HepG2 (cell line): ENCODE results near the gene SLC9A8. TPM values are rescaled to one million over a fixed set of nuclear protein-coding genes. Genes with fewer than 3 reads are reported as not detected.

Source experiments
- ATAC-seq: fragments of 200-7000 bp; cut with Tn5 transposase; 3 replicates; pipeline ENCODE4 v1.9.1; 2020; ENCODE audit warnings: mild to moderate bottlenecking, moderate library complexity
- BruUV-seq: library from RNA; stranded (reverse); fragments of 400-500 nt; replicated peaks from 2 replicates; lab custom pipeline; 2021; lab: Mats Ljungman, UMichigan
- CTCF ChIA-PET: fragments of 300-600 bp; formaldehyde crosslinking; extraction: SDS; loops from one replicate; lab custom pipeline; 2021; ENCODE audit warnings: low total read pairs, inconsistent platforms, low intra/inter-chr PET ratio; lab: Yijun Ruan, JAX
- POLR2A ChIA-PET: fragments of 350-600 bp; sonication (Branson Sonifier 250); formaldehyde crosslinking; loops from one replicate; lab custom pipeline; 2020; ENCODE audit warnings: antibody characterized with exemption, inconsistent platforms; lab: Yijun Ruan, JAX
- DNase-seq: peaks from one replicate; pipeline ENCODE4 v3.0.0-alpha.2; 2015; ENCODE audit warnings: low spot score
- FAIRE-seq: peaks from 3 replicates; lab custom pipeline; 2011; peaks lifted over from hg19 to GRCh38; lab: Jason Lieb, UNC
- H2AFZ ChIP-seq: one replicate; pipeline ENCODE4 v1.6.1; 2011; ENCODE audit warnings: low read length, inconsistent platforms
- H3K27ac ChIP-seq: fragments of 300-600 bp; 3 replicates; pipeline ENCODE4 v1.8.0; 2011; ENCODE audit warnings: mixed run types, mild to moderate bottlenecking, mixed read lengths, low read length, inconsistent platforms; ENCODE audit not compliant: insufficient read depth; ENCODE audit errors: extremely low read length
- H3K27me3 ChIP-seq, 2 experiments: fragments of 200-600 bp in 1 of 2; 2 replicates in 1 of 2; 3 replicates in 1 of 2; pipeline versions ENCODE4 v1.6.0 to v1.8.0; 2011; ENCODE audit warnings: low read length in 2 of 2, mild to moderate bottlenecking in 2 of 2, moderate library complexity in 2 of 2, inconsistent platforms in 1 of 2; ENCODE audit not compliant: insufficient read depth in 2 of 2, control insufficient read depth in 1 of 2
- H3K36me3 ChIP-seq, 2 experiments: fragments of 200-600 bp in 1 of 2; replicated peaks in 1 of 2; 2 replicates in 1 of 2; 3 replicates in 1 of 2; pipeline versions ENCODE4 v1.5.1 to v1.8.0; 2011; ENCODE audit warnings: low read length in 2 of 2, inconsistent platforms in 1 of 2; ENCODE audit not compliant: insufficient read depth in 2 of 2, control insufficient read depth in 1 of 2
- H3K4me1 ChIP-seq: 2 replicates; pipeline ENCODE4 v1.5.1; 2012; ENCODE audit warnings: low read length, inconsistent platforms; ENCODE audit not compliant: insufficient read depth
- H3K4me2 ChIP-seq: 2 replicates; pipeline ENCODE4 v1.6.0; 2011; ENCODE audit warnings: low read depth, low read length, inconsistent platforms
- H3K4me3 ChIP-seq, 3 experiments: fragments of 200-600 bp in 1 of 3; sonication (generic), shearing (Covaris generic) in 1 of 3; replicated peaks in 1 of 3; 2 replicates each; pipeline ENCODE4 v1.5.1; 2011 to 2016; ENCODE audit warnings: low read length in 3 of 3, inconsistent platforms in 2 of 3, low read depth in 2 of 3, mild to moderate bottlenecking in 2 of 3, control low read depth in 1 of 3, mixed read lengths in 1 of 3; ENCODE audit not compliant: insufficient read depth in 1 of 3
- H3K79me2 ChIP-seq: one replicate; pipeline ENCODE4 v1.6.1; 2011; ENCODE audit warnings: low read length, inconsistent platforms; ENCODE audit not compliant: insufficient read depth
- H3K9ac ChIP-seq: 2 replicates; pipeline ENCODE4 v1.6.0; 2011; ENCODE audit warnings: mild to moderate bottlenecking, low read depth, low read length, inconsistent platforms; ENCODE audit not compliant: insufficient read depth
- H3K9me3 ChIP-seq: 2 replicates; pipeline ENCODE4 v1.5.1; 2012; ENCODE audit warnings: mild to moderate bottlenecking, low read length
- H4K20me1 ChIP-seq: 2 replicates; pipeline ENCODE4 v1.6.0; 2011; ENCODE audit warnings: inconsistent platforms, mild to moderate bottlenecking, low read length, moderate library complexity; ENCODE audit not compliant: insufficient read depth
- AGO2 ChIP-seq: fragments of 200-400 bp; formaldehyde crosslinking; optimal IDR thresholded peaks from 2 replicates; pipeline ENCODE3; 2017; ENCODE audit warnings: mild to moderate bottlenecking, low read depth, low read length, moderate library complexity
- DPF2 ChIP-seq: sonication (generic); formaldehyde crosslinking; IDR thresholded peaks from 2 replicates; pipeline ENCODE4 v1.4.0; 2020; ENCODE audit warnings: mild to moderate bottlenecking, low read depth, missing genetic modification reagents, borderline replicate concordance
- EED ChIP-seq: sonication (generic); formaldehyde crosslinking; IDR thresholded peaks from 2 replicates; pipeline ENCODE4 v1.5.0; 2020; ENCODE audit warnings: mild to moderate bottlenecking, missing genetic modification reagents
- GATAD1 ChIP-seq: IDR thresholded peaks from 2 replicates; pipeline ENCODE4 v1.6.1; 2016; ENCODE audit warnings: missing genetic modification reagents, missing compliant biosample characterization
- KLF16 ChIP-seq, 2 experiments: sonication (generic) in 1 of 2; formaldehyde crosslinking in 1 of 2; IDR thresholded peaks; 2 replicates each; pipeline versions ENCODE4 v1.6.1 to v1.8.0; 2016 to 2023; ENCODE audit warnings: missing genetic modification reagents in 2 of 2, missing compliant biosample characterization in 1 of 2
- MBD4 ChIP-seq: IDR thresholded peaks from 2 replicates; pipeline ENCODE4 v1.6.1; 2012; ENCODE audit warnings: low read length, inconsistent platforms, borderline replicate concordance
- PHF20 ChIP-seq: sonication (generic); formaldehyde crosslinking; IDR thresholded peaks from 2 replicates; pipeline ENCODE4 v1.5.0; 2020; ENCODE audit warnings: mild to moderate bottlenecking, missing genetic modification reagents
- POLR2AphosphoS5 ChIP-seq: IDR thresholded peaks from 2 replicates; pipeline ENCODE4 v1.6.1; 2012; ENCODE audit warnings: low read depth, low read length
- RFX5 ChIP-seq: IDR thresholded peaks from 2 replicates; pipeline ENCODE4 v1.6.1; 2011; ENCODE audit warnings: low read depth, low read length, improper control_type of control experiment
- ZBTB4 ChIP-seq: sonication (generic); formaldehyde crosslinking; IDR thresholded peaks from 2 replicates; pipeline ENCODE4 v1.4.0; 2020; ENCODE audit warnings: missing genetic modification reagents, mild to moderate bottlenecking, borderline replicate concordance
- ZBTB42 ChIP-seq: sonication (generic); formaldehyde crosslinking; IDR thresholded peaks from 2 replicates; pipeline ENCODE4 v1.5.0; 2020; ENCODE audit warnings: mild to moderate bottlenecking, missing genetic modification reagents
- ZKSCAN1 ChIP-seq: fragments of 150-350 bp; IDR thresholded peaks from 2 replicates; pipeline ENCODE4 v1.6.1; 2014; ENCODE audit warnings: low read length
- ZNF180 ChIP-seq: sonication (generic); formaldehyde crosslinking; IDR thresholded peaks from 2 replicates; pipeline ENCODE4 v1.4.0; 2020; ENCODE audit warnings: low read depth, missing genetic modification reagents, borderline replicate concordance
- ZNF230 ChIP-seq: sonication (generic); formaldehyde crosslinking; IDR thresholded peaks from 2 replicates; pipeline ENCODE4 v1.4.0; 2020; ENCODE audit warnings: mild to moderate bottlenecking, missing genetic modification reagents
- ZNF570 ChIP-seq: sonication (generic); formaldehyde crosslinking; IDR thresholded peaks from 2 replicates; pipeline ENCODE4 v1.4.0; 2020; ENCODE audit warnings: mild to moderate bottlenecking, missing genetic modification reagents, borderline replicate concordance
- ZNF766 ChIP-seq: sonication (generic); formaldehyde crosslinking; IDR thresholded peaks from 2 replicates; pipeline ENCODE4 v1.5.0; 2020; ENCODE audit warnings: missing genetic modification reagents, borderline replicate concordance
- ZNF850 ChIP-seq: sonication (generic); formaldehyde crosslinking; conservative IDR thresholded peaks from 2 replicates; pipeline ENCODE4 v1.9.0; 2021; ENCODE audit warnings: mild to moderate bottlenecking, missing genetic modification reagents
- WGBS: methylation state at CpG from one replicate; pipeline ENCODE4 v1.1.6; 2017; ENCODE audit warnings: low lambda C conversion rate; 5-methylcytosine and 5-hydroxymethylcytosine counted together
- in situ Hi-C: cut with HindIII; loops from 2 replicates; pipeline ENCODE4 v1.10.0; 2017; ENCODE audit warnings: low pct_unique_long_range_greater_than_20kb; ENCODE audit not compliant: extremely low pct_ligation_motif_present
- intact Hi-C: fragments of 100-400 bp; cut with micrococcal nuclease; formaldehyde crosslinking; loops from one replicate; pipeline ENCODE4 v1.10.0; 2022; ENCODE audit not compliant: unreplicated experiment
- polyA plus RNA-seq, 8 experiments: library from polyadenylated mRNA; depleted of rRNA in 3 of 8; stranded (reverse) in 7 of 8; unstranded in 1 of 8; fragments of >200 nt; fragmentation: Illumina TruSeq in 4 of 8; extraction: Trizol in 4 of 8; gene quantifications; 2 replicates each; pipeline versions ENCODE4 v1.2.1 to v1.2.3, GENCODE V29; 2011 to 2016; ENCODE audit warnings: low read depth in 4 of 8, missing spikeins in 1 of 8, mixed read lengths in 1 of 8; ENCODE audit not compliant: insufficient read depth in 1 of 8
- total RNA-seq, 5 experiments: library from RNA; depleted of rRNA; stranded (reverse); fragments of >200 nt; fragmentation: Illumina TruSeq; extraction: Trizol; gene quantifications; 2 replicates each; pipeline ENCODE4 v1.2.3, GENCODE V29; 2016; ENCODE audit warnings: low read depth in 1 of 5

The SLC9A8 gene
- total and polyA plus RNA-seq, 2 of the 13 experiments (the other 11 are each of a cell fraction or from before 2014, with no cell fraction given), result 4.1 to 7.4 TPM

- TF ChIP-seq ZBTB4 (CRISPR knock-in tag), result no peak
Observed at GRCh38 chr20:49887251-49888211, 74.9 kb downstream of the SLC9A8 start (continued).

DNA sequence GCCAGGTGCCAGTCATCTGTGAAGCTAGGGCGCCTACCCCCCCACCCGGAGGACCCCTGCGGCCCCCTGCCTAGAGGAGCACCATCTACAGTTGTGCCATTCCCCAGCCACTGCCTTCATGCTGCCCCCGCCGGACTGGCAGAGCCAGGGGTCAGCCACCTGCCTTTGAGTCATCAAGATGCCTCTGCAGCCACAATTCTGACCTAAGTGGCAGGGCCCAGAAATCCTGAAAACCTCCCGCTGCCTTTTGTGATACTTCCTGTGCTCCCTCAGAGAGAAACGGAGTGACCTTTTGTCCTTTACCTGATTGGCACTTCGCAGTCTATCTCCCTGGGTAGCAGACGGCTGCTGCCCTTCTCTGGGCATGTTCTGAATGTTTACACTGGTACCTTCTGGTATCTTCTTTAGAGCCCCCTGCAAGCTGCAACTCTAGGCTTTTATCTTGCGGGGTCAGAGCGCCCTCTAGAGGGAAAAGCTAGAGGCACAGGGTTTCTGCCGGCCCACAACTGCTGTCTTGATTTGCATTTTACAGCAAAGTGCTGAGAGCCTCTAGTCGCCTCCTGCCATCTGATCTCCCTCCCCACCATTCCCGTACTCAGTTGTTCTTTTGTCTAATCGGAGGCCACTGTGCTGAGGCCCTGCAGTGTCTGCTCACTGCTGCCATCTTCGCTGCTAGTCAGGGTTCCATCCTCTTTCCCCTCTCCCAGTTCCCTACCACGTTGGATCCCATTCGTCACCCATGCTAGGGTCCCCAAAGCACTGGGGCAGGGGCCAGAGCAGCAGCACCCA is 75.8 kb downstream of the SLC9A8 start:
- 62% methylated on average over 18 of the region's 18 CpGs for WGBS
- ChIA-PET POLR2A (interaction anchor here (0.5 kb wide), 1 partner anchor 55 kb away, joined by 5 read pairs; no protein-coding TSS in a partner anchor), CTCF (interaction anchor here (1.2 to 4.3 kb wide), 5 partner anchors 29 to 554 kb away, joined by 3 to 74 read pairs (median 14); no protein-coding TSS in a partner anchor)
- ATAC-seq, result peak; percentile 66
- H3K4me2 ChIP-seq, result no peak overlapping the region
- no peak overlapping the region for H3K4me3 ChIP-seq
- no peak overlapping the region for H3K9ac ChIP-seq
- no peaks in the 10 kb centered on the region for H3K79me2 ChIP-seq
- peak; percentile 95 for FAIRE-seq
- BruUV-seq, result no TSS peak
- in situ Hi-C loops, result loop anchor here (5.0 to 25.0 kb wide), 2 partner anchors 281 to 551 kb away; no protein-coding TSS in a partner anchor
- no peaks in the 10 kb centered on the region for H4K20me1 ChIP-seq
- intact Hi-C loops, result loop anchor here (1.0 to 2.0 kb wide), 4 partner anchors 40 to 348 kb away; no protein-coding TSS in a partner anchor
- peak; percentile 69 for DNase-seq
- H3K4me1 ChIP-seq, result peaks cover 14% of the 10 kb centered on the region
- no peaks in the 10 kb centered on the region for H3K9me3 ChIP-seq
- H3K36me3 ChIP-seq, result peaks cover 10 to 24% of the 10 kb centered on the region in 2 experiments
- H3K27me3 ChIP-seq, result no peaks in the 10 kb centered on the region
- H3K27ac ChIP-seq, result no peak overlapping the region
- H2AFZ ChIP-seq, result no peak overlapping the region
- no peak; the same call in 1 of the 2 replicates for TF ChIP-seq ZKSCAN1
- no peak for TF ChIP-seq GATAD1
- no peak for TF ChIP-seq ZBTB42 (CRISPR knock-in tag)
- no peak for TF ChIP-seq AGO2
- TF ChIP-seq DPF2 (CRISPR knock-in tag), result no peak
- TF ChIP-seq MBD4, result no peak
- no peak for TF ChIP-seq ZNF570
- TF ChIP-seq ZNF230, result no peak
- no peak for TF ChIP-seq PHF20 (CRISPR knock-in tag)
- no peak for TF ChIP-seq RFX5
- TF ChIP-seq ZNF180, result no peak
- no peak for TF ChIP-seq ZNF850 (CRISPR knock-in tag)
- no peak for TF ChIP-seq ZNF766 (CRISPR knock-in tag)
- TF ChIP-seq EED (CRISPR knock-in tag), result no peak
- no peak for TF ChIP-seq KLF16 (CRISPR knock-in tag; IDR thresholded peaks at IDR 0.05)
- TF ChIP-seq POLR2AphosphoS5, result no peak
